GM08714 (cell line): ENCODE measurements around the gene TSPAN32.

ENCODE experiments used
- H3K4me3 ChIP-seq: fragments of 200-500 bp; sonication (Bioruptor generic); 2 replicates; pipeline ENCODE4 v1.5.1; 2014; ENCODE audit warnings: mild to moderate bottlenecking, low read length, inconsistent platforms
- ZNF274 ChIP-seq: IDR thresholded peaks from 2 replicates; pipeline ENCODE4 v1.6.1; 2012; ENCODE audit warnings: mild to moderate bottlenecking, low read depth, low read length

Gene TSPAN32, protein sequence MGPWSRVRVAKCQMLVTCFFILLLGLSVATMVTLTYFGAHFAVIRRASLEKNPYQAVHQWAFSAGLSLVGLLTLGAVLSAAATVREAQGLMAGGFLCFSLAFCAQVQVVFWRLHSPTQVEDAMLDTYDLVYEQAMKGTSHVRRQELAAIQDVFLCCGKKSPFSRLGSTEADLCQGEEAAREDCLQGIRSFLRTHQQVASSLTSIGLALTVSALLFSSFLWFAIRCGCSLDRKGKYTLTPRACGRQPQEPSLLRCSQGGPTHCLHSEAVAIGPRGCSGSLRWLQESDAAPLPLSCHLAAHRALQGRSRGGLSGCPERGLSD

DNA sequence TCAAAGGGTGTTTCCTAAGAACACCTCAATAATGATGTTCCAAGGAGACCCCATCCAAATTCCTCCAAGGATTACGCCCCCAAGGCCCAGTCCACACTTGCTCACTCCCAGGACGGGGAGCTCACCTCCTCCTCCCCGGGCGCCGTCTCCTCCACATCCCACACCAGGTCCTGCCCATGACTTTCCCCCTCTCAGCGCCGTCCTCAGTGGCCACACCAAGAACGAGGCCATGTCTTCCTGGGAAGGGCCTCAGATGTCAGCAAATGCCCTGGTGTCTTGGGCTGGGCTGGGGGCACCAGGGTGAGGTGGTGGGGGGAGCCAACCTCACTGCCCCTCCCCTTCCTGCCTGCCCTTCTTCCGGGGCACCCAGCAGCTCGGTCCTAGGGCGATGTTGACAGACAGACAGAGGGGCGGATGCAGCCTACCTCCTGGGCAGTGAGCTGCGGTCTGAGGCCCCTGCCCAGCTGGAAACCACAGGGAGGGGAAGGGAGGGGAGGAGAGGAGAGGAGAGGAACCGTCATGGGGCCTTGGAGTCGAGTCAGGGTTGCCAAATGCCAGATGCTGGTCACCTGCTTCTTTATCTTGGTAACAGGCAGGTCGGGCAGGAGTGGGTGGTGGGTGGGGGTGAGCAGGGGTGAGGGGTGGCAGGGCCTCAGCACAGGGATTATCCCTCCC is at the start of gene TSPAN32, which contains the start of gene C11orf21:
TSS of gene TSPAN32 (plus strand) at position 383 of the 675 bp plus-strand sequence. CDS start at position 520, 137 bp downstream.
TSS of gene C11orf21 (minus strand) at position 288 of the 675 bp plus-strand sequence. CDS start at position 178, 110 bp downstream.
- peak within 1 kb of the TSS; percentile 55; the same call in 1 of the 2 replicates for H3K4me3 ChIP-seq
- TF ChIP-seq ZNF274, result no peak

DNA sequence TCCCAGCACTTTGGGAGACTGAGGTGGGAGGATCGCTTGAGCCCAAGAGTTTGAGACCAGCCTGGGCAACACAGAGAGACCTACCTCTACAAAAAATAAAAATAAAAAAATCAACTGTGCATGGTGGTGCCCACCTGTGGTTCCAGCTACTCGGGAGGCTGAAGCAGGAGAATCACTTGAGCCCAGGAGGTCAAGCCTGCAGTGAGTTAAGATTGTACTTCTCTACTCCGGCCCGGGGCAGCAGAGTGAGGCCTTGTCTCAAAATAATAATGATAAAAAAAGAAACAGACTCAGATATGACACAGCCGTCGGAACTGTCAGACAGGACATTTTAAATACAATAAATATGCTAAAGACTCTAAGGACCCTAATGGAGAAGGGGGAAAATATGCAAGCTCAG is 49.8 kb upstream of the TSPAN32 start:
- no peak overlapping the region for H3K4me3 ChIP-seq
- no peak for TF ChIP-seq ZNF274

DNA sequence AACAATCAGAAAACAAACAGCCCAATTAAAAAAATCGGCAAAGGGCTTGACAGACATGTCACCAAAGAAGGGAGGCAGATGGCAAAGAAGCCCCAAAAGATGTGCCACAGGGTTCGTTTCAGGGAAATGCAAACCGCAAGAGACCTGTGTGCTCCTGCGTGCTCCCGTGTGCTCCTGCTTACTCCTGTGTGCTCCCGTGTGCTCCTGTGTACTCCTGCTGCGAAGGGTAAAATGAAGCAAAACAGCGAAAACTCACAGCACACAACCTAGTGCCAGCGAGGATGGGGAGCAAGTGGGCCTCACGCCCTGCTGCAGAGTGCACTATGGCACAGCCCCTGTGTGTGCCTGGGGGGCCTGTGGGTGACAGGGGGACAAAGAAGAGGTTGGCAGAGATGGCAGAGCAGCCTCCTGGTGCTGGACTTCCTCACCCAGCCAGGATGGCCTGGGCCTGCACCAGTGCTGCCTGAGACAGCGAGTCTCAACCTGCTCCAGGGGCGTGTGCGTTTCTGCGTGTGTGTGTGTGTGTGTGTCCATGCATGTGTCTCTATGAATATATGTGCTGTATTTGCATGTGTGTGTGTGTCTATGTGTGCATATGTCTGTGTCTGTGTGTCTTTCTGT is 45.4 kb upstream of the TSPAN32 start:
- no peak overlapping the region for H3K4me3 ChIP-seq
- no peak for TF ChIP-seq ZNF274

- no peak overlapping the region for H3K4me3 ChIP-seq
- TF ChIP-seq ZNF274, result no peak
Observed at GRCh38 chr11:2256951-2257700, 44.7 kb upstream of the TSPAN32 start.

- no peak overlapping the region for H3K4me3 ChIP-seq
- TF ChIP-seq ZNF274, result no peak
Observed at GRCh38 chr11:2258501-2259465, 43.0 kb upstream of the TSPAN32 start.

DNA sequence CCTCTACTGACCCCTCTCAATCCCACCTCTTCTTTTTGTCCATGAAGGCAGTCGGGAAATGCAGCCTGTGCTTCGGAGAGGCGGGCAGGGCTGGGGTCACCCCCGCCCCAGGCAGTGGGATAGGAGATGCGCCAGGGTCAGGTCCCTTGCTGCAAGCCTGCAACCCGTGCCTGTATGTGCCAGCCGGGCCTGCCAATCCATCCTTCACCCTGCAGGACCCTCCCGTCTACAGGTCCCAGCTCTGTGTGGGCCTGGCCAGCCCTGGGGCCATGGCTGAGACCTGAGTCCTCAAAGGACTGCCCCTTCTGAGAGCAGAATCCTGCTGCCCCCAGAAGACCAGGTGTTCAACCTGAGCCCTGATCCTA is 42.4 kb upstream of the TSPAN32 start:
- H3K4me3 ChIP-seq, result no peak overlapping the region
- TF ChIP-seq ZNF274, result no peak

- TF ChIP-seq ZNF274, result no peak
- no peak overlapping the region for H3K4me3 ChIP-seq
Observed at GRCh38 chr11:2259897-2260451, 41.8 kb upstream of the TSPAN32 start.

- no peak overlapping the region for H3K4me3 ChIP-seq
- TF ChIP-seq ZNF274, result no peak
Observed at GRCh38 chr11:2260491-2261364, 41.1 kb upstream of the TSPAN32 start.

GRCh38 chr11:2261436-2262230 is 40.2 kb upstream of the TSPAN32 start:
- no peak for TF ChIP-seq ZNF274
- no peak overlapping the region for H3K4me3 ChIP-seq

DNA sequence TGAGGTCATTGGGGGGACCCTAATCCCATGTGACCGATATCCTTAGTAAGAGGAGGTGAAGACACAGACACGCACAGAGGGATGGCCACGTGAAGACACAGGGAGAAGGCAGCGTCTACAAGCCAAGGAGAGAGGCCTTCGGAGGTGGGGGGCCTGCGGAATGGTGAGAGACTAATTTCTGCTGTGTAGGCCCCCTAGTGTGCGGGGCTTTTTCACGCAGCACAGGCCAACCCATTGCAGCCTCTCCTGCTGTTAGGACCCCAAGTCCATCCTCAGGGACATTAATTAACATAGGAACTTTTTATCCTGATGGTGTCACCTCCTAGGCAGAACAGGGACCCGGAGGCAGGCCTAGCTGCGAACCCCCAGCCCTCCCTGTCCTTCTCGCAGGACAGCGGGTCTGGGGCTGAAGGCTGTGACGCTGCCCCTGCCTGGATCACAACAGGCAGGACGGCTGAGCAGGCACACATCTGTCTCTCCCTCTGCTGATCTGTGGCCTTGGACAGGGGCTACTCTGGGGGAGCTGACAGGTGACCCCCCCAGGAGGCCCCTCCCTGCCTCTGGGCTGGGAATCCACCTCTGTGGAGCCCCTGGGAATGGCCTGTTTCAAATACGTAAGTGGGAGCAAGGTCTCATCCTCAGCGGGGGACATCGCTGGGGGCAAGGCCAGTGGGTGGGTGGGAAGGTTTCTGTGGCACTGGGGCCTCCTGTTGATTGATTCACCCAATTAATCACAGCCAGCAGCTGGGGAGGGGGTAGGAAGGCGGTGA is 39.3 kb upstream of the TSPAN32 start:
- TF ChIP-seq ZNF274, result no peak
- no peak overlapping the region for H3K4me3 ChIP-seq
